ENCODE data around the gene ZNF407.

ZNF407 gene

GRCh38 chr18:74836296-74837139 lies 238.8 kb downstream of the ZNF407 start:
- peak in 1 of 2 experiments; percentile 7 for DNase-seq

- DNase-seq: no peak
These were observed 243.0 kb downstream of the ZNF407 start for GRCh38 chr18:74840492-74841167.

DNA sequence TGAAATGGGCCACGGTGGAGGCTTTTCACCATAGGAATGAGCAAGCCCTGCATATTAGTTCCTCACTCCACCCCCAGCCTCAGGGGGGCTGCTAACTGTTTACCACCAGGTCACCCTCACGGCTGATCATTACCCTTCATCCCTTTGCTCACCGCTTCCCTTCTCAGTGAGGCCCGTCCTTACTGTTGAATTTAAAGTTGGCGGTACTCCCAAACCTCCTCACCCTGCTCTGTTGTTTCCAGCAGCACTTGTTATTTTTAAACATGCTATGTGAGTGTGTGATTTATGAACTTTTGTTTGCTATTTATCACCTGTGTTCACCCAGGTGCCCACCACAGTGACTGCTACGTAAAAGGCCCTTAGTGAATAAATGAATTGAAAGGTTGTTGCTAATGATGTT lies 243.6 kb downstream of the ZNF407 start:
- DNase-seq: no peak

DNA sequence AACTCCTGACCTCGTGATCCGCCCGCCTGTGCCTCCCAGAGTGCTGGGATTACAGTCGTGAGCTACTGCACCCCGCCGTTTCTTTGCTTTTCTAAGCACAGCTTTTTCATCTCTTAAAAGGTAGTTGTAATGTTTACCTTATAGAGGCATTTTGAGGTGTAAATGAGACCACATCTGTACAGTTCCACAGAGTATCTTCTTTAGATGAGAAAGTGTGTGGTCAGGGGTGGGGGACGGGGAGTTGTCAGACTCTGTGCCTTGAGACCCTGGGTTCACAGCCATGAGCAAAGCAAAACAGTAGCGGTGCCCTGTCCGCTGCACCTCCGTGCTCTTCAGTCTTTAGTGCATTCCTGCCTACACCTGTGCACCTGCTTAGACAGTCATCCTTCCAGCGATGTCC lies 251.6 kb downstream of the ZNF407 start:
- no peak for DNase-seq

DNA sequence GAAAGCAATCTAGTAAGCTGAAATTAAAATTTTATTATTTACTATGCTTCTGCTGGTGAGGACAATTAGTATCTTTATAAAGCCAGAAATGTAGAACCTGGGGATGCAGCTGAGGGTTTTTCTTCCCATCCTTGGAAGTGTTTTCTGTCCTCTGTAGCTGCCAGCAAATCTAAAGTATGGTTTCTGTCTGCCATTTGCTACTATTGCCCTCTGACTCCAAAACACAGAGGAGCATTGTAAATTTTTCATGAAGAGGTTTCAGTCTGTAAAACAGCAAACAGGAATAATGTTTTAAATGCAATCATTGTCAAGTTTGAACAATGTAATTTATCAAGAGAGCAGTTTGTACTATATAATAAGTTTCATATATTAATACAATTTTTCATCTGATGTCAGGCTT lies 258.8 kb downstream of the ZNF407 start:
- DNase-seq: no peak

DNA sequence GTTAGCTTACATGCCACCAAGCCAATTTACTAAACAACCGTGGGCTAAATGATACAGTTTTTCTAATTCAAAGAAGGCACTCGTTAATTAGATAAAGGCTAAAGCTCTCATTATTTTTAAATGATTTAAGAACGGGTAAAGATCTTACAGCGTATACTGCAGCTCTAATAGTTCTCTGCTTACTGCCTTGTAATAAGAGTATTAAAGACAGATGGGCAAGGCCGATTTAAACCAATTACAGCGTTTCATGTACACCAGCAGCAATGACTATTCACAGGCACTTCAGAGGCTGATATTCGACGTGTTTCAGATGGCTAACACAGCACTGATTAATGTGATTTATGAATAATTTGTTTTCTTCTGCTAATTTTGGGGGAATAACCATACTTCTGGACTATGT lies 259.3 kb downstream of the ZNF407 start:
- DNase-seq: no peak

DNA sequence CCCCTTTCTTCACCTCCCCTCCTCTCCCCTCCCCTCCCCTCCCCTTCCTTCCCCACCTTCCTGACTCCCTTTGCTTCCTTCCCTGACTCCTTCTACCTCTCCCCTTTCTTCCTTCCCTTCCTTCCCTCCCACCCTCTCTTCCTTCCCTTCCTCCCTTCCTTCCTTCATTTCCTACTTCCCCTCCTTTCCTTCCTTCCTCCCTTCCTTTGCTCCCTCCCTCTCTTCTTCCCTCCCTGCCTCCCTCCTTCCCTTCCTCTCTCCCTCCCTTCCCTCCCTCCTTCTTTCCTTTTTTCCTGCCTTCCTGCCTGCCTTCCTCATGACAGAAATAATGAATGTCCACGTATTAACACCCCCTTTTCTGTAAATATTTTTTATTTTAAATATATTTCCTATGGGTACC lies 260.2 kb downstream of the ZNF407 start:
- DNase-seq: no peak

DNA sequence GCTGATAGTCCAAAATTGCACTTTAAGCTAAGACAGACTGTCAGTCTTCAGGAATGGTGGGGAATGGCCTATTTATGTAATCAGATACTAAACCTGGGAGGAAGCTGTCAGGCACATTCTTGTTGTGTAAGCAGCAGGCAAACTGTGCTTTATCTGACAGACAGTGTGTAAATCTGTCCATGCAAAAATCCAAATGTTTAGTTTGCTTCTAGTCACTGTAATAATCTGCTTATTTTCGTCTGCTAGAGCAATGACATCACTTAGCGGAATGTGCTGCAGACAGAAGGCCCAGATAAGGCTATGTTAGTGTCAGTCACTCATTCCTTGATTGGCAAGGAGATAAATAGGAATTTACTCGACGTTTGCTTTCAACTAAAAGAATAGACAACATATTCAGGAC lies 263.5 kb downstream of the ZNF407 start:
- no peak for DNase-seq

DNA sequence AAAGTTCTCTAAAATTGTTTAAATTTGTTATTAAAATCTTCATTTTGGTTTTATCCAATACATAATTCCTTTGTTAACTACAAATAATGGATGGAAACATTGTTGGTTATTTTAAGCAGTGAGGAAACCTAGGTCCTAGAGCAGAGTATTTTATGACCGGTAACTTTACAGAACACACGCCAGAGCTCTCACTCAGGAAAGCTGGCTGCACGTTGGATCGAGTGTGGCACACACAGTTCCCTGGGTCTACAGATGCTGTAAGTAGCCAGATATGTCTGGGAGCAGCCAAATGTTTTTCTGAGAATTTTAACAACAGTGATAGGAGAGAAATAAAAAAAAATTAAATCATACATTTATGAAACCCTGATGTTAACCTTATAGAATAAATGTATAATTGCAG lies 264.4 kb downstream of the ZNF407 start:
- no peak for DNase-seq

DNA sequence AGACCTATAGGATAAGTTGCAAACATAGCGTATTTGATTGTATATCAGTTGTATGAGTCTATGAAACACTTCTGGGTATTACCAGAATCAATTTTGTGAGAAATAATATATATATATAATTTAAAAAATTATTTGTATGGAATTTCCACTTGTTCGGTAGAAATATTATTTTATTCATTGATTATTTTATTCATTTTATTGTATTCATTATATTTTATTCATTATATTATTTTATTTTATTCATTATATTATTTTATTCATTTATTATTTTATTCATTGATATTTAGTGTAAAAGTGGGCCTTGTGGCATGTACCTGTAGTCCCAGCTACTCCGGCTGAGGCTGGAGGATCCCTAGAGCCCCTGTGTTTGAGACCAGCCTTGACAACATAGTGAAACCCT lies 268.9 kb downstream of the ZNF407 start:
- DNase-seq: no peak

DNA sequence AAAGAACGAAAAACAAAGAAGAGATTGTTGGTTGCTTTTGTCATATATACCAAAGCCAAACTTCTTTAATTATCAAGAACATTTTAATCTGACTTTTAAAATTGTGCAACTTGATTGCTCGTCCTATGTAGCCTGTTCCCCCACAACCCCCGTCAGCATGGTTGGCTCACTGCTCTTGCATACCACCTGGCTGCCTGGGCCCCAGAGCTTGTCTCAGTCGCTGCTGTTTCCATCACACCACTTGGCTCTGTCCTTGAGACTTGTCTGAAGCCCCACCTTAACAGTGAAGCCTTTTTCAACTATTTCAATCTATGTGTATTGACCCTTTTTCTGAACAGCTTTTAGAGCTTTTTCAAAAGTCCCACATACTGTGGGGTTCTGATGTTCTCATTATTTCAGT lies 270.8 kb downstream of the ZNF407 start:
- DNase-seq: no peak

DNA sequence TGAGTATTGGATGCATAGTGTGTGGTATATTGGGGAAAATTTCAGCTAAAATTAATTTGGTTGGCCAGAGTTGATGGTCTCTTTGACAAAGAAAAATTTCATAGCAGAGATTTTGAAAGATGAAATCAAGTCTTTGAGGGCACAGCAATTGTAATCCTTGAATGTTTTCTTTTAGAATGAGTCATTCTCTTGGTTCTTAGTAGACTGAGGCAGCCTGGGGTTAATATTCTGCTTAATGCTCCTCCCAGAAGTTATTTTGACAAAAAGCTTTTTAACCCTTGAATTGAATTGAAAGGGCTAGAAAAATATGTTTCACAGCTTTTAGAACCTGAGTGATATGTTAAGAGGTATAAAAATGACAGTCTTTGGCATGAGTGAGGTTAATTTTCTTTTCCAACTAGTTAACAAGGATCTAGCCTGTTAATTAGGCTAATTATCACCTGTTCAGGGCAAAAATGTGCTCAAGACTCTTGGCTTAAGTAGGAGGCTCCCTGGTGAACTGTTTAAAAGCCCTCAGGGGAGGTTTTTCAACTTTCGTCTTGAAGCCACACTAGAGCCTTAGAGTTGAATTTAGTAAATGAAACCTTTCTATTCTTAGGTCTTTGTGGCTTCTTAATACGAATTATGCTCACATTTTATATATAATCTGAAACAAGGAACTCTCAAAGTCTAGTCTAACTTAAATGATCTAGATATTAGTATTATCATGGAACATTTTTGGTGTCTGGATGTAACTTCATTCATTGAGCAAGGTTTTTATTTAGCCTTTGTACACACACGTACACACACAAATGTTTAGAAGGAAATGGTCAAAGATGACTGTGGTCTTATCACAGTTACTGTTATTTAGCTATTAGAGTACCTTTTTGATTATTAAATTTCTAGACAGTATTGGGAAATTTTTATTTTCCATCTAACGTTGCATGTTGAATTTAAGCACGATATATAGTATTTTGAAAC lies 272.5 kb downstream of the ZNF407 start:
- no peak for DNase-seq

DNA sequence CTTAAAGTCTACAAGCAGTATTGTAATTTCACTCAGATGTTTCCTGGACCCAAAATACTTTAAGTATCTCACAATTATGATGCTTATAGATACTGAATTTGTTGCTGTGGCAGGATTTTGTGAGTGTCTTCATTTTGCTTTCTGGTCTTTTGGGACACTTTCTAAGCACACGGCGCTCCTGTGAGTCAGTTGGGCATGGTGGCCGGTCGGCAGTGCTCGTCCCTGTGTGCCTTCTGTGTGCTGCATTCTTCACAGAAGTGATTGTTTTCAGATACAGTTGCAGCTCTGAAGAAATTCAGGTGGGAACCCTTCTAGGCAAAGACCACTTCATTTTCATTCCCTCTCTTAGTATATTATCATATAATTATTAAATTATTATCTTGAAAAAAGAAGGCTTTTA lies 273.3 kb downstream of the ZNF407 start:
- no peak for DNase-seq

DNA sequence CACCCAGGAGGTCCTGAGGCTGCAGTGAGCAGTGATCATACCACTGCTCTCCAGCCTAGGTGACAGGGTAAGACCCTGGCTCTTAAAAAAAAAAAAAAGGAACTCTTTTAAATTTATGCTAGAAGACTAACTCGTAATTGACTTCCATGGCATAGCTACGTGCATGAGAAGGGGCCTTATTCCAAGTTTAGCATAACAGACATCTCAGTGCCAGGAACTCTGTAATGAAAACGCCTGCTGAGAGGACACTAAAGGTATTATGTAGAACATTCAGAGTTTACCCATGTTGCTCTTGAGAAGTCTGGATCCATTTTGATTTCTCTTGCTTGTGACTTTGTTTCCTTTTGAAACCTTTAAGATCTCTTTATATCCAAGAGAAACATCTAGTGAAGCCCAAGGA lies 276.0 kb downstream of the ZNF407 start:
- DNase-seq: no peak

DNA sequence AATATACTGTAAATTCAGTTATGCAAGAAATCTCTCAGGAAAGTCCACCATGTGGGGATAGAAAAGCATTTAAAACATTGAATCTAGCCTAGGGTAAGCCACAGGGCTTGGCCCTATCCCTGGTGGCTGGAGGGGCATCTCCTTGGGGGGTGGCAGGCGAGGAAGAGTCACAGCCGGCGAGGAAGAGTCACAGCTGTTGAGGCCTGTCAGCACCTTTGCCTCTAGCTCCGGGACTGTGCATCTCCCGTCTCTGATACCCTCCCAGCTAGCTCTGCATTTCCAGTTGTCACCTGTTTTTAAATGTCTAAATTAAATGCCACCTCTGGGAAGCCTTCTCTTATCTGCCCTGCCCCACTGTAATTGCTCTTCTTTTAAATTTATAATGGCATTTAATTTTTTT lies 276.7 kb downstream of the ZNF407 start:
- DNase-seq: no peak

GRCh38 chr18:74876630-74877243 lies 279.1 kb downstream of the ZNF407 start:
- no peak for DNase-seq

DNA sequence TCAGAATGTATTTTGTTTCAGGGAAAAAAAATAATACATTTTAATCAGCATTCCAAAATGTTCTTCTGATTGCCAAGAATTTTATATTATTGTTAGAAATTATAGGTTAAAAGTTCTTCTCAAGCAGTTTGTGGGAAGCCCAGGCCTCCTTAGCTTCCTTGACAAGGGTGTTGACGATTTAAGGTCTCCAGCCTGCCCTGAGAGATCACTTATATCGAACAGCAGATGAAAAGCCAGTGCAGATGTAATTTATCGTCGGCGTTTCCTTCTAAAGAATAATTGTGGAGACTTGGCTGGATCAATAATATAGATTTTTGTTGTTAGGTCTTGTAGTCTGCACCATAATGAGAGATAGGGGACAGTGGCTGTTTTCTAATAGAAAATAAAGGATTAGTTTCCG lies 280.6 kb downstream of the ZNF407 start:
- no peak for DNase-seq

- DNase-seq: no peak
These were observed 283.1 kb downstream of the ZNF407 start for GRCh38 chr18:74880706-74881278.

DNA sequence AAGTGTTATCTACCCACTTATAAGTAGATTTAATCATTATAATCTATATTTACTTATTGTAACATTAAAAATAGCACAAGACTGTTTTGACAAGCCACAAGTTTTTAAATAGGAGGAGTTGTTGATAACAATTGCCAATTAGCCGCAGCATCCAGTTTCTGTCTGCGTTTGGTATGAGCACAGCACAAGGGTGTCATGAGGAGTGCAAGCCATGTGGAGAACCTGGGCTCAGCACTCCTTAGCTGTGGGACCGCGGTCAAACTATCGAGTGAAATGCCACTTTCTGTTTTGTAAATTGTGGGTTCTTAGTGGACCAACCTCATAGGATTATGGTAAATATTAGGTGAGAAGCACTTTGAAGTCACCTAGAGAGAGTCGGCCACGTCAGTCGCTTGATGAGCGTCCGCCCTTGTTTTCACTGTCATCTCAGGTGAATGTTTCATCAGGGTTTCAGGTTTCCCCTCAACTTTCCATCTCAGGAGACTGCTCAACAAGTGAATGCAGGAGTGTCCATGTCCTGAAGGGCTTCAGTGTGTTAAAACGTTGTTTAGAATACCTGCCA lies 294.5 kb downstream of the ZNF407 start:
- DNase-seq: no peak

DNA sequence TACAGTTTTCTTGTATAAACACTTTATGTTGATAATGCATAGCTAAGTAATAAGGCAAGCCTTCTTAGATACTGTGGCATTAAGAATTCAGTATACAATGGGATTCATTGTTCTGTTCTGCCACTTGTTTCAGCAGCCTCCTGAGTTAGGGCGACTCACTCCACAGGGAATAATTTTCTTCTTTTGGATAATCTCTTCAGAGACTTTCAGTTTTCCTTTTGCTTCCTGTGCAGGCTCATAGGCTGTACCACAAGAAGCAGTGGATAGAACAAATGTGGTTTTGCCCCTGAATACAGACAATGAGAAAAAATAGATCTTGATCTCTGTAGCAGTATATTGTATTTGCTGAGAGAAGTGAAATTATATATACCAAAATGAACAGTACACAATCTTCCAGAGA lies 298.0 kb downstream of the ZNF407 start:
- no peak for DNase-seq

- no peak for DNase-seq
These were observed 298.8 kb downstream of the ZNF407 start for GRCh38 chr18:74896390-74896991.

Measured in cerebellar nuclear complex (tissue), 1 donor.